ENCODE measurements around the gene WDR43. TPM values are rescaled to one million over a fixed set of nuclear protein-coding genes. Genes with fewer than 3 reads are reported as not detected.

WDR43 gene, protein sequence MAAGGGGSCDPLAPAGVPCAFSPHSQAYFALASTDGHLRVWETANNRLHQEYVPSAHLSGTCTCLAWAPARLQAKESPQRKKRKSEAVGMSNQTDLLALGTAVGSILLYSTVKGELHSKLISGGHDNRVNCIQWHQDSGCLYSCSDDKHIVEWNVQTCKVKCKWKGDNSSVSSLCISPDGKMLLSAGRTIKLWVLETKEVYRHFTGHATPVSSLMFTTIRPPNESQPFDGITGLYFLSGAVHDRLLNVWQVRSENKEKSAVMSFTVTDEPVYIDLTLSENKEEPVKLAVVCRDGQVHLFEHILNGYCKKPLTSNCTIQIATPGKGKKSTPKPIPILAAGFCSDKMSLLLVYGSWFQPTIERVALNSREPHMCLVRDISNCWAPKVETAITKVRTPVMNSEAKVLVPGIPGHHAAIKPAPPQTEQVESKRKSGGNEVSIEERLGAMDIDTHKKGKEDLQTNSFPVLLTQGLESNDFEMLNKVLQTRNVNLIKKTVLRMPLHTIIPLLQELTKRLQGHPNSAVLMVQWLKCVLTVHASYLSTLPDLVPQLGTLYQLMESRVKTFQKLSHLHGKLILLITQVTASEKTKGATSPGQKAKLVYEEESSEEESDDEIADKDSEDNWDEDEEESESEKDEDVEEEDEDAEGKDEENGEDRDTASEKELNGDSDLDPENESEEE
- polyA plus RNA-seq (2013, experiment 1 of 2; ENCODE audit: insufficient read length) = 29.5 TPM
- polyA plus RNA-seq (2013, experiment 2 of 2; ENCODE audit: insufficient read length) = 36.8 TPM

- peak; percentile 99 for DNase-seq
Observed at GRCh38 chr2:28894470-28895188, at the start of gene WDR43. WDR43 (plus strand) TSS chr2:28894667; CDS start chr2:28894699, 32 bp downstream.

GRCh38 chr2:28855193-28855592, 39.3 kb upstream of the WDR43 start:
- peak; percentile 29 for DNase-seq

GRCh38 chr2:28855977-28856376, 38.5 kb upstream of the WDR43 start:
- DNase-seq = no peak

- no peak for DNase-seq
Observed at GRCh38 chr2:28868611-28869010, 25.9 kb upstream of the WDR43 start.

DNA sequence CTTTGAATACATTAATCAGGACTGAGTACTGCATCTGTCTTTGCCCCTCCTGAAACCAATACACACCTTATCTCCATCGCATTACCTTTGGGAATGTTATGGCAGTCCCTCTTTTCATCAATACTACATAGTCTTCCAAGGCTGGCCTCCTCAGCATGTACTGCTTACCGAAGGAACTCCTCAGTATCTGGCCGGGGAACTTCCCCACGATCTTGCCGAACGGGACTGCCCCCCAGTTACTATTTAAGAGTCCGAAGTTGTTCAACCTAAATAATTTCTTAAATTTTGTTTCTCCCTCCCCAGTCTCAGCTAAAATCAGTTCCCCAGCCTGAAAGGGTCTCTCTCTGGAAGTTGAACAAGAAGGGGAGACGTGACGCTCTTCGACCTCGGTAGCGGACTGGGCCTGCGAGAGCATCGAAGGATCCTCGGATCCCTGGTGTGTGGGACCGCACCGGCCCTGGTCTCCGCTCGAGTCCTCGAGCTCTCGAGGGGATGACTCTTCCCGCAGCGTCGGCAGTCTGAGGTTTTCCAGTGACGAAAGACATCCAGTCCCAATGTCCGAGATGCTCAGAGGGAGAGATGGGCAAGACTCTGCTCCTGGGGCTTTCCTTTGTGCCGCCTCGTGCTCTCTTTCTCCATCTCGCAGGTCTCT, 24.8 kb upstream of the WDR43 start:
- peak; percentile 0 for DNase-seq

DNA sequence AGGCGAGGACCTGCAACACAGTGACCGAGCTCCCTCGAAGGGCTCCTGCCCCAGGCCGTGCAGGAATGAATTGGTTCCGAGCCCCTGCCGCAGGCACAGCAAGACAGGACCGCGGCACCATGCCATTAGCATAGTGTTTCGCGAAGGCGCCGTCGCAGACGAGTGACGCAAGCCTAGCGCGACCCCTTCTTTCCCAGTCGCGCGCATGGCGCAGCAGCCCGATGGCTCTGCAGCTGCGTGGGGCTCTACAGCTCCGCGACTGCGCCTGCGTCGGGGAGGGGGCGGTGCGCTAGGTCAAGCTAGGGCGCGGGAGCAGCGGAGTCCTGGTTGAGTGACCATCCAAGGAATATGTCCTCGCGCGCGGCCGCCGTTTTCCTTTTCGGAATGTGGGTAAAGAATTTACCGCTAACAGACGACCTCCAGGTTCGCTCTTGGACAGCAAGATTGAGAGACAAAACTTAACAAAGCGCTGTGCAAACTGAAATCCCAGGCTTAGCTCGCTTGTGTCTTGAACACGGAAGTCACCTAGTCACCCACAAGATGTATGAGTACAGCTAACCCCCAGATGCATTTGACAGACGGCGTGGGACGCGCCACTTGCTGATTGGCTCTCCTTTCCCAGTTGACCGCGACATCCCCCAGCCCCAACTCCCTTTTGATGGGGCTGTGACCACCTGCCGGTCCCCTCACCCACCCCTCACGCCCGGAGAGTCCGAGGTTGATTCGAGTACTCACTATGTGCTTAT, 24.1 kb upstream of the WDR43 start, which contains the start of gene TRMT61B:
Gene TRMT61B, minus strand, starts transcription at position 164 of the 746 bp plus-strand sequence. Its CDS starts 32 bp downstream, at position 132.
- peak; percentile 95 for DNase-seq

- no peak for DNase-seq
Observed at GRCh38 chr2:28871620-28872019, 22.8 kb upstream of the WDR43 start.

- no peak for DNase-seq
Observed at GRCh38 chr2:28880193-28880592, 14.3 kb upstream of the WDR43 start.

DNA sequence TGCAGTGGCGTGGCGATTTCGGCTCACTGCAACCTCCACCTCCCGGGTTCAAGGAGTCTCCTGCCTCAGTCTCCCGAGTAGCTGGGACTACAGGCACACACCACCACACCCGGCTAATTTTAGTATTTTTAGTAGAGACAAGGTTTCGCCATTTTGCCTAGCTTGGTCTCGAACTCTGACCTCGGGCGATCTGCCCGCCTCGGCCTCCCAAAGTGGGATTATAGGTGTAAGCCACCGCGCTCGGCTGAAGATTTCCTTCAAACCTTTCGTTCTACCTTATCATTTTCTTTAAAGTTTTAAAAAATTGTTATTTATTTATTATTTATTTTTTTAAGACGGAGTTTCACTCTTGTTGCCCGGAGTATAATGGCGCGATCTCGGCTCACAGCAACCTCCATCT, 979 bp upstream of the WDR43 start:
- DNase-seq = no peak

DNA sequence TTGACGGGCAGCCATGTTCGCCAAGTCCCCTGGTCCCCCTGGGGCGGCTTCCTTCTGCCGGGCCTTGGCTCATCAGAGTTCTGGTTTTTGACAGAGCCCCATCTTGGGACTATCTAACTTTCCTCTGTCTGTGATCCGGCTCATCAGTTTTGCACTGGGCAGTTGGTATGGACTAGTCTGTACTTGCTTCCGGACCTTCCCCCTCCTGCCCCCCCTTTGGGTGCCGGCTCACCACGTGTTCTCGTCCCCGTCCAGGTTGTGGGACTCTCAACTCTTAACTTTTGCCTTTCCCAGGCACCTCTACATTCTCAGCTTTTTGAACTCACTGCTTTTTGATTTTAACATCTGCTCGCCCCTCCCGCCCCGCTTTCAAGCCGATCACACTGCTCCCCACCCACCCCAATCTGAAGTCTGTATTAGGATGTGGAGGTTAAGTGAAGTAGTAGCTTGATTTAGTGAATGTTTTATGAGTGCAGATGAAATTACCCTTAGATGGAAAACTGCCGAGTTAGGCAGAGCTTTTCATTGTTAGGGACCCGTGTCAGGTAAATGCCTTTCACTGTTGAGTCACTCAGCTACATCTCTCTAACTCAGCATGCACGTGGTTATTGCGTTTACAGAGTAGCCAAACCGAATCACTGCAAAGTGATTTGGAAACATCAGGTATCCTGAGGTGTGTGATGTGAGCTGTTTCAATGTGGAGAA, 874 bp downstream of the WDR43 start:
- DNase-seq = peak; percentile 21

GRCh38 chr2:28896906-28897305, 2.4 kb downstream of the WDR43 start:
- peak; percentile 52 for DNase-seq

- DNase-seq = no peak
Observed at GRCh38 chr2:28898048-28898447, 3.6 kb downstream of the WDR43 start.

GRCh38 chr2:28901202-28901601, 6.7 kb downstream of the WDR43 start:
- no peak for DNase-seq

- DNase-seq = no peak
Observed at GRCh38 chr2:28901841-28902240, 7.4 kb downstream of the WDR43 start.

DNA sequence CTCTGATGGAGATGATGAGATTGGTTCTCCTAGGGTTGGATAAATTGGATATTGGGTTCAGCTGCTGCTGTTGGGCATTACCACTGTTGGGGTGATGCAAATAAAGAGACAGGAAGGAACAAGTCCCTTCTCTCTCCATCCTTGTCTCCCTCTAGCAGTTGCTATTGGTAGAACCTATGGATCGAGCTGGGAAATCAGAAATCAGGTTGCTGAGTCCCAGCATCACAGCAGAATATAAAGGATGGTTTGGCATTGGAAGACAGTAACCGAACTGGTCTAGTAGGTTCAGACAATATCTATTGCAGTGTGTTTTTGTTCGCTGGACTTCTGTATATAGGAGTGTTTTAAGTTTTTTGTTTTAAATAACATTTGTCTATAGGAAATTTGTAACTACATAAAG, 8.1 kb downstream of the WDR43 start:
- DNase-seq = no peak

DNA sequence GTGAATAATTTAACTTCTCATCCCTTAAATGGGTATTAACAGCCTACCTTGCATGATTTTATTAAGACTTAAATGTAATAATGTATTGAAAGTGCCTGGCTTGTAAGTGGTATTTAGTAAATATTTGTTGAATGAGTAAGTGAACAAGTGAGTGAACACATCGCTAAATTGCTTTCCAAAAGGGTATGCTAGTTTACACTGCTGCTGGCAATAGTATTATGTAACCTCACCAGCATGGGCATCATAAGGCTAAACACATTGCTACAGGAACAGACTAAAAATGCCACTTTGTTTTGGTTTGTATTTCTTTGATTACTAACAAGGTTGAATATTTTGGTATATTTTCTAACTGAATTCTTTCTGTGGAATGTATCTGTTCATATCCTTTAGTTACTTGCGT, 9.8 kb downstream of the WDR43 start:
- DNase-seq = peak; percentile 13

DNA sequence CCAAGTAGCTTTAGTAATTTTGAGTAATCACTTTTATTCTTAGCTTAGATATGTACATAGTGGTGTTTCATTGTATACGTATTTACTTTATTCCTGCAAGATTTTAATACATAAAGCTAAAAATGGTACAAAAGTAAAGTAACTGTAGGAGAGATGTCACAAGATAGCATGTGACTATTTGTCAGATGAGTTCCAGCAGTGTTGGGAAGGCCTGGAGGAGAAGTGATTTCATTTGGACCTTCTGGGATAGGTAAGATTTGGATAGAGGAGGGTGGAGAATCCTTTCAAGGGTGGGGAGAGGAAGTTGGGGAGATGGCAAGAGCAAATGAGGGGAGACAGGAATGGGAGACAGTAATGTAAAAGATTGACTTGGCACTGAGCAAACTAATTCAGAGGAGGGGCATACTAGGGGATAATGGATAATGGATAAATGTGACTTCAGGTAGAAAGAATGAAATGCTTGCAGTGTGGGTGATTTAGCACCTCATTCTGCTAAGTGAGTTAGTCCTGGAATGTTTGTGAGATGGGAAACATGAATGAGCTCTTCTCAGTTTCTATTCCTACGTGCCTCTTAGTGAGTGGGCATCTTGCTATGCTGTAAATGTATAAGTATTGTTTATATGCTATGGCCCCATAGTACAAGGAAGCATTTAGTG, 10.5 kb downstream of the WDR43 start:
- DNase-seq = no peak

- no peak for DNase-seq
Observed at GRCh38 chr2:28905533-28905932, 11.1 kb downstream of the WDR43 start.

DNA sequence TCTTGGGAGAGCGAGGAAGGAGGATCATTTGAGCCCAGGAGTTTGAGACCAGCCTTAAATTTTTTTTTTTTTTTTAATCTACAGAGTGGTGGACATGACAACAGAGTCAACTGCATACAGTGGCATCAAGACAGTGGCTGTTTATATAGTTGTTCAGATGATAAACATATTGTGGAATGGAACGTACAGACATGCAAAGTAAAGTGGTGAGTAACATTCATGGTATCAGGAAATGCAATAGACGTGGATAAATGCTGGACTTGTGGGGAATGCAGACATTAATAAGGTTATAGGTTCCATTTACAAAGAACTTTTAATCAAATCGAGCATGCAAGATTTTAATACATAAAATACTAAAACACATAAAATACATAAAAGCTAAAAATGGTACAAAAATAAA, 11.9 kb downstream of the WDR43 start:
- no peak for DNase-seq

- no peak for DNase-seq
Observed at GRCh38 chr2:28906821-28907220, 12.4 kb downstream of the WDR43 start.

DNA sequence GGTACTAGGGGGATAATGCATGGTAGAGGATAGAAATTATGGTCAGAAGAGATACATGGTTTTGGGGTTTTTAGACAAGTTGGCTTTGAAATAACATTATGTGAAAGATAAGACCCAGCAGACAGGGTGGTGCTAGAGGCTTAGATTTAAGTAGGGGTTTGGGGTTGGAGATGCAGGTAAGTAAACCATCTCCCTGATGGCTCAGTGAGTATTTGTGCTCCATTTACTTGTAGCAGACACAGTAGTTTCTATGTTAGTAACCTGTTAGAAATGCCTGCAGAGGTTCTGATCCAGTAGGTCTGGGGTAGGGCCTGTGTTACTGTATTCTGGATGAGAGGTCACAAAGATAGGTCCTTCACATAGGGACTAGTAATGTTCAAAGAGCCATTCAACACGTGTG, 13.7 kb downstream of the WDR43 start:
- no peak for DNase-seq

Measured in fibroblast of skin of scalp (primary cell).